GM06990 (cell line): ENCODE results near the gene ANKMY1.

ENCODE experiments used
- DNase-seq: peaks from one replicate; pipeline ENCODE4 v3.0.0-alpha.2; 2011; ENCODE audit not compliant: insufficient read length; ENCODE audit errors: extremely low read depth
- H3K27me3 ChIP-seq: replicated peaks from 2 replicates; pipeline ENCODE4 v1.6.0; 2011; ENCODE audit warnings: low read length; ENCODE audit not compliant: control insufficient read depth, insufficient read depth
- H3K36me3 ChIP-seq: 2 replicates; pipeline ENCODE4 v1.5.1; 2011; ENCODE audit warnings: low read length; ENCODE audit not compliant: control insufficient read depth, insufficient read depth
- H3K4me3 ChIP-seq: replicated peaks from 2 replicates; pipeline ENCODE4 v1.5.1; 2011; ENCODE audit warnings: low read depth, mild to moderate bottlenecking, control low read depth, low read length
- CTCF ChIP-seq: IDR thresholded peaks from 2 replicates; pipeline ENCODE4 v1.5.1; 2011; ENCODE audit warnings: low read length, control low read depth, mild to moderate bottlenecking, inconsistent platforms; ENCODE audit not compliant: insufficient read depth, poor library complexity, severe bottlenecking

Gene ANKMY1

GRCh38 chr2:240589375-240589774, 31.6 kb upstream of the ANKMY1 start:
- TF ChIP-seq CTCF = no peak
- DNase-seq = peak; percentile 1
- no peaks in the 10 kb centered on the region for H3K27me3 ChIP-seq
- no peak overlapping the region for H3K4me3 ChIP-seq
- peaks cover 34% of the 10 kb centered on the region for H3K36me3 ChIP-seq

- no peak overlapping the region for H3K4me3 ChIP-seq
- no peaks in the 10 kb centered on the region for H3K27me3 ChIP-seq
- peaks cover 29% of the 10 kb centered on the region for H3K36me3 ChIP-seq
- DNase-seq = no peak
- TF ChIP-seq CTCF = no peak
Observed at GRCh38 chr2:240588669-240589068, 30.9 kb upstream of the ANKMY1 start.

- peaks cover 28% of the 10 kb centered on the region for H3K36me3 ChIP-seq
- H3K27me3 ChIP-seq = no peaks in the 10 kb centered on the region
- TF ChIP-seq CTCF = no peak
- DNase-seq = no peak
- H3K4me3 ChIP-seq = peak overlapping the region; percentile 79
Observed at GRCh38 chr2:240588006-240588655, 30.3 kb upstream of the ANKMY1 start.

GRCh38 chr2:240586919-240587800, 29.4 kb upstream of the ANKMY1 start:
- no peak for TF ChIP-seq CTCF
- H3K27me3 ChIP-seq = no peaks in the 10 kb centered on the region
- peak overlapping the region; percentile 79 for H3K4me3 ChIP-seq
- DNase-seq = no peak
- H3K36me3 ChIP-seq = peaks cover 23% of the 10 kb centered on the region

GRCh38 chr2:240586198-240586918, 28.6 kb upstream of the ANKMY1 start, which contains the start of gene CAPN10:
TSS of gene CAPN10 (plus strand) at chr2:240586734. CDS start at chr2:240586912, 178 bp downstream.
- Histone ChIP-seq H3K36me3 (peaks cover 16% of the 10 kb centered on the region), H3K4me3 (peak within 1 kb of the TSS; percentile 79), H3K27me3 (no peaks in the 10 kb centered on the region)
- peak; percentile 97 for DNase-seq
- TF ChIP-seq CTCF = no peak
